HepG2 (cell line): ENCODE results near the gene CLDN15. TPM values are rescaled to one million over a fixed set of nuclear protein-coding genes. Genes with fewer than 3 reads are reported as not detected.

Experiments
- ATF1 ChIP-seq: IDR thresholded peaks from 2 replicates; pipeline ENCODE4 v1.6.1; 2016; ENCODE audit warnings: mild to moderate bottlenecking, control low read depth
- ATF3 ChIP-seq: sonication (generic); formaldehyde crosslinking; IDR thresholded peaks from 2 replicates; pipeline ENCODE4 v1.4.0; 2020; ENCODE audit warnings: missing genetic modification reagents
- BCLAF1 ChIP-seq: fragments of 450-650 bp; IDR thresholded peaks from 2 replicates; pipeline ENCODE4 v1.6.1; 2017; ENCODE audit warnings: mild to moderate bottlenecking
- E2F1 ChIP-seq: sonication (generic); formaldehyde crosslinking; IDR thresholded peaks from 2 replicates; pipeline ENCODE4 v1.5.0; 2020; ENCODE audit warnings: missing genetic modification reagents
- GPBP1L1 ChIP-seq: sonication (generic); formaldehyde crosslinking; IDR thresholded peaks from 2 replicates; pipeline ENCODE4 v1.5.0; 2020; ENCODE audit warnings: mild to moderate bottlenecking, missing genetic modification reagents
- HES4 ChIP-seq: sonication (generic); formaldehyde crosslinking; IDR thresholded peaks from 2 replicates; pipeline ENCODE4 v1.9.0; 2021; ENCODE audit warnings: mild to moderate bottlenecking, missing genetic modification reagents, borderline replicate concordance
- KLF15 ChIP-seq: sonication (generic); formaldehyde crosslinking; IDR thresholded peaks from 2 replicates; pipeline ENCODE4 v1.8.1; 2023; ENCODE audit warnings: borderline replicate concordance, mild to moderate bottlenecking, inconsistent platforms, missing genetic modification reagents, mixed read lengths
- NFKB2 ChIP-seq: sonication (generic); formaldehyde crosslinking; IDR thresholded peaks from 2 replicates; pipeline ENCODE4 v1.4.0; 2020; ENCODE audit warnings: missing genetic modification reagents, borderline replicate concordance
- NR2F2 ChIP-seq: IDR thresholded peaks from 2 replicates; pipeline ENCODE4 v1.6.1; 2012; ENCODE audit warnings: low read depth, inconsistent platforms, borderline replicate concordance
- PBX3 ChIP-seq: sonication (generic); formaldehyde crosslinking; IDR thresholded peaks from 2 replicates; pipeline ENCODE4 v1.8.1; 2023; ENCODE audit warnings: missing genetic modification reagents, inconsistent platforms, borderline replicate concordance
- POLR2AphosphoS2 ChIP-seq: IDR thresholded peaks from 2 replicates; pipeline ENCODE4 v1.6.1; 2011; ENCODE audit warnings: low read depth, low read length, improper control_type of control experiment
- TARDBP ChIP-seq: sonication (generic); formaldehyde crosslinking; IDR thresholded peaks from 2 replicates; pipeline ENCODE4 v1.8.0; 2022; ENCODE audit warnings: mild to moderate bottlenecking, missing genetic modification reagents
- TEAD3 ChIP-seq: optimal IDR thresholded peaks from 2 replicates; pipeline ENCODE3; 2016; ENCODE audit warnings: borderline replicate concordance
- TOPORS ChIP-seq: sonication (generic); formaldehyde crosslinking; IDR thresholded peaks from 2 replicates; pipeline ENCODE4 v1.8.0; 2023; ENCODE audit warnings: mild to moderate bottlenecking, missing genetic modification reagents
- ZBTB14 ChIP-seq: sonication (generic); formaldehyde crosslinking; IDR thresholded peaks from 2 replicates; pipeline ENCODE4 v1.4.0; 2020; ENCODE audit warnings: missing genetic modification reagents
- ZFP62 ChIP-seq: sonication (generic); formaldehyde crosslinking; IDR thresholded peaks from 2 replicates; pipeline ENCODE4 v1.4.0; 2020; ENCODE audit warnings: missing genetic modification reagents
- ZNF264 ChIP-seq: sonication (generic); formaldehyde crosslinking; IDR thresholded peaks from 2 replicates; pipeline ENCODE4 v1.4.0; 2020; ENCODE audit warnings: missing genetic modification reagents
- ZNF326 ChIP-seq: sonication (generic); formaldehyde crosslinking; IDR thresholded peaks from 2 replicates; pipeline ENCODE4 v1.4.0; 2020; ENCODE audit warnings: missing genetic modification reagents, borderline replicate concordance
- ZNF33B ChIP-seq: sonication (generic); formaldehyde crosslinking; IDR thresholded peaks from 2 replicates; pipeline ENCODE4 v1.5.1; 2020; ENCODE audit warnings: mild to moderate bottlenecking, missing genetic modification reagents
- ZNF431 ChIP-seq: sonication (generic); formaldehyde crosslinking; IDR thresholded peaks from 2 replicates; pipeline ENCODE4 v1.9.0; 2022; ENCODE audit warnings: missing genetic modification reagents, low read depth, mild to moderate bottlenecking, borderline replicate concordance
- ZNF543 ChIP-seq: sonication (generic); formaldehyde crosslinking; IDR thresholded peaks from 2 replicates; pipeline ENCODE4 v1.4.0; 2020; ENCODE audit warnings: mild to moderate bottlenecking, missing genetic modification reagents
- ZNF75D ChIP-seq: sonication (generic); formaldehyde crosslinking; IDR thresholded peaks from 2 replicates; pipeline ENCODE4 v1.8.1; 2023; ENCODE audit warnings: missing genetic modification reagents, mild to moderate bottlenecking, borderline replicate concordance
- polyA plus RNA-seq, 8 experiments: library from polyadenylated mRNA; depleted of rRNA in 3 of 8; stranded (reverse) in 7 of 8; unstranded in 1 of 8; fragments of >200 nt; fragmentation: Illumina TruSeq in 4 of 8; extraction: Trizol in 4 of 8; gene quantifications; 2 replicates each; pipeline versions ENCODE4 v1.2.1 to v1.2.3, GENCODE V29; 2011 to 2016; ENCODE audit warnings: low read depth in 4 of 8, missing spikeins in 1 of 8, mixed read lengths in 1 of 8; ENCODE audit not compliant: insufficient read depth in 1 of 8
- total RNA-seq, 5 experiments: library from RNA; depleted of rRNA; stranded (reverse); fragments of >200 nt; fragmentation: Illumina TruSeq; extraction: Trizol; gene quantifications; 2 replicates each; pipeline ENCODE4 v1.2.3, GENCODE V29; 2016; ENCODE audit warnings: low read depth in 1 of 5

Gene CLDN15
- total and polyA plus RNA-seq, 2 of the 13 experiments (the other 11 are each of a cell fraction or from before 2014, with no cell fraction given), result 7.1 to 17.8 TPM

- TF ChIP-seq PBX3 (CRISPR knock-in tag) (no peak), NFKB2 (CRISPR knock-in tag) (peak; percentile 31; the same call in 1 of the 2 replicates), ATF3 (CRISPR knock-in tag) (no peak), ZNF264 (CRISPR knock-in tag) (no peak), ZNF75D (CRISPR knock-in tag) (no peak), HES4 (CRISPR knock-in tag) (no peak), TEAD3 (CRISPR knock-in tag) (peak; percentile 20), ZNF543 (no peak), TARDBP (CRISPR knock-in tag) (peak; percentile 55; the same call in 1 of the 2 replicates), GPBP1L1 (CRISPR knock-in tag) (no peak), TOPORS (CRISPR knock-in tag) (no peak), POLR2AphosphoS2 (no peak), ZNF33B (CRISPR knock-in tag) (peak; percentile 64; the same call in 1 of the 2 replicates), NR2F2 (no peak), ZNF326 (no peak), ZFP62 (CRISPR knock-in tag) (no peak), ZNF431 (CRISPR knock-in tag) (no peak), BCLAF1 (no peak), KLF15 (no peak), ATF1 (CRISPR knock-in tag) (peak; percentile 70), ZBTB14 (CRISPR knock-in tag) (no peak), E2F1 (CRISPR knock-in tag) (no peak)
Observed at GRCh38 chr7:101251871-101252659, 14.5 kb upstream of the CLDN15 start (continued).
